ENCODE measurements around the gene CARD19. TPM values are rescaled to one million over a fixed set of nuclear protein-coding genes. Genes with fewer than 3 reads are reported as not detected.

CARD19 gene
- total RNA-seq, 1 experiment from 2014 or later, result 36.6 TPM

- Mint-ChIP-seq H3K4me3 (ENCODE audit: unreplicated experiment) (no peak within 1 kb of the TSS), H3K27me3 (ENCODE audit: insufficient read depth, unreplicated experiment) (no peaks in the 10 kb centered on the region), H3K9me3 (ENCODE audit: unreplicated experiment) (no peaks in the 10 kb centered on the region), H3K27ac (ENCODE audit: low read depth, unreplicated experiment) (no peak within 1 kb of the TSS), H3K4me1 (ENCODE audit: insufficient read depth, unreplicated experiment) (peaks cover 9% of the 10 kb centered on the region), H3K36me3 (ENCODE audit: insufficient read depth, unreplicated experiment) (no peaks in the 10 kb centered on the region)
- BruUV-seq (replicated peaks), result no TSS peak
- DNase-seq (ENCODE audit: unreplicated experiment), result no peak
- TF ChIP-seq CTCF (IDR thresholded peaks at IDR 0.05; ENCODE audit: unreplicated experiment), result no peak
- intact Hi-C loops (cut with micrococcal nuclease), result no loop called here
- POLR2A ChIA-PET, result no interaction called here
- CTCF ChIA-PET, result no interaction called here
Measured at GRCh38 chr9:93058355-93059010, 37.5 kb upstream of the CARD19 start, which contains the start of gene SUSD3. Gene SUSD3 (plus strand): TSS chr9:93058701. CDS start chr9:93058743, 42 bp downstream.

GRCh38 chr9:93059011-93059714 is 36.9 kb upstream of the CARD19 start:
- no peak for DNase-seq (ENCODE audit: unreplicated experiment)
- H3K4me3 Mint-ChIP-seq (ENCODE audit: unreplicated experiment), result no peak overlapping the region
- ChIA-PET CTCF (interaction anchor here (1.1 kb wide), 1 partner anchor 56 kb away, joined by 3 read pairs; no protein-coding TSS in a partner anchor), POLR2A (no interaction called here)
- intact Hi-C loops (cut with micrococcal nuclease), result no loop called here
- H3K27ac Mint-ChIP-seq (ENCODE audit: low read depth, unreplicated experiment), result no peak overlapping the region
- no TSS peak for BruUV-seq (replicated peaks)
- H3K9me3 Mint-ChIP-seq (ENCODE audit: unreplicated experiment), result no peaks in the 10 kb centered on the region
- no peak for TF ChIP-seq CTCF (IDR thresholded peaks at IDR 0.05; ENCODE audit: unreplicated experiment)
- H3K36me3 Mint-ChIP-seq (ENCODE audit: insufficient read depth, unreplicated experiment), result no peaks in the 10 kb centered on the region
- peaks cover 9% of the 10 kb centered on the region for H3K4me1 Mint-ChIP-seq (ENCODE audit: insufficient read depth, unreplicated experiment)
- H3K27me3 Mint-ChIP-seq (ENCODE audit: insufficient read depth, unreplicated experiment), result no peaks in the 10 kb centered on the region

- Mint-ChIP-seq H3K27me3 (ENCODE audit: insufficient read depth, unreplicated experiment) (no peaks in the 10 kb centered on the region), H3K9me3 (ENCODE audit: unreplicated experiment) (no peaks in the 10 kb centered on the region), H3K36me3 (ENCODE audit: insufficient read depth, unreplicated experiment) (no peaks in the 10 kb centered on the region), H3K4me1 (ENCODE audit: insufficient read depth, unreplicated experiment) (peaks cover 9% of the 10 kb centered on the region), H3K4me3 (ENCODE audit: unreplicated experiment) (no peak overlapping the region), H3K27ac (ENCODE audit: low read depth, unreplicated experiment) (no peak overlapping the region)
- no peak for TF ChIP-seq CTCF (IDR thresholded peaks at IDR 0.05; ENCODE audit: unreplicated experiment)
- no peak for DNase-seq (ENCODE audit: unreplicated experiment)
- POLR2A ChIA-PET, result interaction anchor here (0.6 kb wide), 1 partner anchor 526 kb away, joined by 3 read pairs; no protein-coding TSS in a partner anchor
- CTCF ChIA-PET, result interaction anchor here (0.7 to 1.1 kb wide), 2 partner anchors 13 to 56 kb away, joined by 3 to 4 read pairs; no protein-coding TSS in a partner anchor
- BruUV-seq (replicated peaks), result no TSS peak
- intact Hi-C loops (cut with micrococcal nuclease), result no loop called here
Measured at GRCh38 chr9:93059715-93060578, 36.1 kb upstream of the CARD19 start.
